Activated T-helper 2 cell treated with anti-CD3 and anti-CD28 coated beads, Interferon-gamma antibody, Interleukin-2, Interleukin-4, amounts not matched to agents 10 μg/mL and 5 μg/mL and 100 μg/mL, durations not matched to agents 14 hours and 24 hours and 36 hours (primary cell): ENCODE measurements around the gene SLCO4C1. TPM values are rescaled to one million over a fixed set of nuclear protein-coding genes. Genes with fewer than 3 reads are reported as not detected.
A peak's percentile ranks its signal among the peaks of the same experiment; 100 is the strongest.

Experiments
- DNase-seq: peaks from one replicate; pipeline ENCODE4 v3.0.0; 2021; ENCODE audit warnings: low spot score
- H3K27ac Mint-ChIP-seq: one replicate; pipeline ENCODE4 v1.8.0; 2021; ENCODE audit warnings: mixed read lengths
- H3K27me3 Mint-ChIP-seq: one replicate; pipeline ENCODE4 v1.8.0; 2021; ENCODE audit warnings: low read depth, mixed read lengths
- H3K36me3 Mint-ChIP-seq: one replicate; pipeline ENCODE4 v1.8.0; 2021; ENCODE audit warnings: low read depth, mixed read lengths
- H3K4me1 Mint-ChIP-seq: one replicate; pipeline ENCODE4 v1.8.0; 2021; ENCODE audit warnings: low read depth, mixed read lengths
- H3K4me3 Mint-ChIP-seq: one replicate; pipeline ENCODE4 v1.8.0; 2021; ENCODE audit warnings: low read depth, mild to moderate bottlenecking, moderate library complexity, mixed read lengths
- H3K9me3 Mint-ChIP-seq: one replicate; pipeline ENCODE4 v1.8.0; 2021; ENCODE audit warnings: mixed read lengths
- intact Hi-C: fragments of 100-400 bp; cut with micrococcal nuclease; formaldehyde crosslinking; loops from one replicate; pipeline ENCODE4 v1.15.1; 2023
- total RNA-seq: library from RNA; stranded (reverse); gene quantifications from 2 replicates; pipeline ENCODE4 v1.2.3, GENCODE V29; 2022

The SLCO4C1 gene
- total RNA-seq, 1 donor from 2014 or later, result 0.50 TPM

DNA sequence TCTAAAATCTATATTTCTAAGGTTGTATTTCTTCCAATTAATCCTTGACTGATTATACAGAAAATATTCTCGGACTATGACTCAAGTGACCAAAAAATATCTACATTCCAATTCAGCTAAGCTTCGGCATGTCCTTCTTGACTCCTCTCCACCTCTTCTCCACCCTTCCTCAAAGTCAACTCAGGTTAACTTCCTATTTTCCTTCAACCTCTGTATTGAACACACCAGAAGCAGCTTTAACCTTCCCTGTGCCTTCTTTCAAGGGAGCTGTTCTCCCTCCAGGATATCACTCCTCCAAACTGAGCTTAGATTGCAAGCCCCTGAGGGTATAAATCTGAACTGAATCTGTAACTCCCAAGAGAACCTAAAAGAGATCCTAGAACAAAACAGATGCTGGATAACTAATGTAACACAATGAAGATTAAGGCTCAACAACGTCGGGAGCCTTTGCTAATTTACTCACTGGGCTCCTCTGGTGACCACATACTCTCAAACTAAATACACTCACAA, 1.1 kb downstream of the SLCO4C1 start:
- Mint-ChIP-seq H3K27ac (no peak overlapping the region), H3K4me1 (peaks cover 29% of the 10 kb centered on the region), H3K36me3 (no peaks in the 10 kb centered on the region), H3K9me3 (no peaks in the 10 kb centered on the region), H3K27me3 (peaks cover 10% of the 10 kb centered on the region), H3K4me3 (peak overlapping the region; percentile 81)
- no peak for DNase-seq
- intact Hi-C loops, result loop anchor here (5.0 kb wide), 1 partner anchor 63 kb away; no protein-coding TSS in a partner anchor

DNA sequence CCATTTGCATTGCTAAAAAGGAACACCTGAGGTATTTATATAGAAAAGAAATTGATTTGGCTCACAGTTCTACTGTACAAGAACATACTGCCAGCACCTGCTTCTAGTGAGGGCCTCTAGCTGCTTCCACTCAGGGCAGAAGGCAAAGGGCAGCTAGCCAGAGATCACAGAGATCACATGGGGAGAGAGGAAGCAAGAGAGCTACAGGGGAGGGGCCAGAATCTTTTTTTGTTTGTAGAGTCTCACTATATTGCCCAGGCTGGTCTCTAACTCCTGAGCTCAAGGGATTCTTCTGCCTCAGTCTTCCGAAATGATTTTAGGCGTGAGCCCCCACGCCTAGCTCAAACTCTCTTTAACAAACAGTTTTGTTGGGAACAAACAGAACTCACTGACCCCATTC, 6.1 kb downstream of the SLCO4C1 start:
- no peaks in the 10 kb centered on the region for H3K9me3 Mint-ChIP-seq
- H3K4me1 Mint-ChIP-seq, result peaks cover 12% of the 10 kb centered on the region
- intact Hi-C loops, result no loop called here
- no peak overlapping the region for H3K27ac Mint-ChIP-seq
- no peak overlapping the region for H3K4me3 Mint-ChIP-seq
- H3K36me3 Mint-ChIP-seq, result no peaks in the 10 kb centered on the region
- no peak for DNase-seq
- peaks cover 8% of the 10 kb centered on the region for H3K27me3 Mint-ChIP-seq

DNA sequence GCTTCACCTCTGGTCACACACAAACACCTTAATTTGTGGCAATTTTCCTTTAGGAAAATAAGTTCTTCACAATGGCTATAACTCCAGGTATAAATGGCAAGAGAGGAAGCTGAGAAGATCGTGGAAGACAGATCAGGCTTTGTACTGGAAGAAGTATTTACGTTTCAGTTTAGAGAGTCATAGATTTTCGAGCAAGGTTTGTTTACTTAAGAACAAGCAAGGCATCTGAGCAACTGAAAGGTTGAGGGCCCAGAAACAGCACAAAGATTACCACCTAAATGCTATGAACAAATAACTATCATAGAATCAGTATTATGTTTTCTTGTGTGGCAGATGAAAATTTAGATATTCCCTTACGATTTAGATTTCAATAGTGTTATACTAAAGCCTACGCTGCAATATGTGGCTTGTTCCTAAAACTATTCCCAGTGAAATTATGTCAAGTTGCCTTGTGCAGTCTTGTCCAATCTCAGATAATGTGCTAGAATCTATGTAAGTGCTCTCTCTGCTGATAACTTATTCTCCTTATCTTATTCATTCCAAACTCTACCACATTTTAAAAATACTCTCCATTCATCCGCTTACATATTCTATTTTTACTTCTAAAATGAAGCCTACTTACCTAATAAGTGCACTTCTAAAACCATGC, 6.7 kb downstream of the SLCO4C1 start:
- Mint-ChIP-seq H3K4me3 (no peak overlapping the region), H3K27me3 (peaks cover 5% of the 10 kb centered on the region), H3K27ac (no peak overlapping the region), H3K9me3 (no peaks in the 10 kb centered on the region), H3K4me1 (peaks cover 10% of the 10 kb centered on the region), H3K36me3 (no peaks in the 10 kb centered on the region)
- DNase-seq, result no peak
- intact Hi-C loops, result no loop called here

DNA sequence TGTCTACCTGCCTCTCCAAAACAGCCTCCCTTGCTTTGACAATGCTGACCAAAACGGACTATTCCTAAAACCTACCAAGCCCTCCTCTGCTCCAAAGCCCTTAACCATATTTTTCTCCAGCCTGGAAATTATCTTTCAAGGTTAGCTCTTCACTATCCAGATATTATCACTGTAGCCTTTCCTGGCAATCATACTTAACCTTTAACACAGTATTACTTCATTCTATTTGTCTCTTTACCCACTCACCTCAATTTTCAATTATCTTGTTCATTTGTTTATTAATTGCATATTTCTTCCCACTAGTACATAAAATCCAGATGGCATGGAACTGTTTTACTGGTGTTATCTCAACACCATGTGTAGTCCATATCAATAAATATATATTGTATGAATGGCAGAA, 7.5 kb downstream of the SLCO4C1 start:
- intact Hi-C loops, result no loop called here
- DNase-seq, result no peak
- no peak overlapping the region for H3K4me3 Mint-ChIP-seq
- H3K27ac Mint-ChIP-seq, result no peak overlapping the region
- peaks cover 18% of the 10 kb centered on the region for H3K4me1 Mint-ChIP-seq
- no peaks in the 10 kb centered on the region for H3K9me3 Mint-ChIP-seq
- no peaks in the 10 kb centered on the region for H3K36me3 Mint-ChIP-seq
- H3K27me3 Mint-ChIP-seq, result peaks cover 5% of the 10 kb centered on the region

DNA sequence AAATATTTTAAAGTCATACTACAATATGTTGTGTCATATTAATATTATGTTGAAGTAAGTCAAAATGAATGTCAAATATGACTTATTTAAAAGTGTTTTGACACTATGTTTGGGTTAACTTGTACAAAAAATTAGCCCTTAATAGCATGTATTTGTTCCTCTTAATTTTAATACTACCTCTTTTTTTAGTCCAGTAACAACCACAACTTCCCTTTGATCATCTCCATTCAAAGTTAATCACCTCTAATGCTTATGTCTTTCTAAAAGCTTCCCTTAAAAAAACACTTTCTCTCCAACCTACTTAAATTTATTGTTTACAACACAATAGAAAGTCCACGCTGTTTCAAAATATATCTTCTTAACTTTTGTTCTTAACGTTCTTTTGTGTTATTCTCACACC, 9.6 kb downstream of the SLCO4C1 start:
- intact Hi-C loops, result no loop called here
- H3K27ac Mint-ChIP-seq, result no peak overlapping the region

DNA sequence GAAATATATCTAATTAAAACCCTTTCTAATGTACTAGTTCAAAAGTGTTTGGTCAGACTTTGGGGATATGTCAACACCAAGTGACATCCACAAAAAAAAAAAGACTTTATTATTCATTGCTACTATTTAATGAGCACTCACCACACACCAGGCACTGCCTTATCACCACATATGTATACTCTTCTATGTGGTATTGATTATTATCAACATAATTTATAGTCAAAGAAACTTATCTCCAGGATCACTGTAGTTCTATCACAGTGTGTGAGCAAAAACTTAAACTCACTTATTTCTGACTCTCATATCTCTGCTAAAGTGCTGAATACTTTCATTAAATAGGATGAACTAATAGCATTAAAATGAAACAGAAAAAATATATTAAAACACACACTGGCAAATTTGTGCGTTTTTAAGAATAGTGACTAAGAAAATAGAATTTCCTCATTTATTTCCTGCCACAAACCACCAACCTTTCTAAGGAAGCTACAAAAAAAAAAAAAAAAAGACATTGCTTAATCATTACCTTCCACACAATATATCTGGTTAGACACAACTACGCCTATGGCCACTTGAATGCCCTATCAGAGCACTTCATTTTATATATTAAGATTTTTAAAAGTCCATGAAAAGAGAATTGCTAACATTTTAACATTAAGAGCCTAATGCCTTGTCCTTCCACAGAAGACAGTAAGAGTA, 12.8 kb downstream of the SLCO4C1 start:
- Mint-ChIP-seq H3K36me3 (no peaks in the 10 kb centered on the region), H3K27ac (no peak overlapping the region), H3K27me3 (peaks cover 8% of the 10 kb centered on the region), H3K9me3 (no peaks in the 10 kb centered on the region), H3K4me1 (peaks cover 20% of the 10 kb centered on the region), H3K4me3 (no peak overlapping the region)
- DNase-seq, result no peak
- intact Hi-C loops, result no loop called here

More for the DNA sequence above, 9.6 kb downstream of the SLCO4C1 start:
- no peak overlapping the region for H3K4me3 Mint-ChIP-seq
- H3K9me3 Mint-ChIP-seq, result no peaks in the 10 kb centered on the region
- no peak for DNase-seq
- H3K36me3 Mint-ChIP-seq, result no peaks in the 10 kb centered on the region
- peaks cover 24% of the 10 kb centered on the region for H3K4me1 Mint-ChIP-seq
- peaks cover 3% of the 10 kb centered on the region for H3K27me3 Mint-ChIP-seq

DNA sequence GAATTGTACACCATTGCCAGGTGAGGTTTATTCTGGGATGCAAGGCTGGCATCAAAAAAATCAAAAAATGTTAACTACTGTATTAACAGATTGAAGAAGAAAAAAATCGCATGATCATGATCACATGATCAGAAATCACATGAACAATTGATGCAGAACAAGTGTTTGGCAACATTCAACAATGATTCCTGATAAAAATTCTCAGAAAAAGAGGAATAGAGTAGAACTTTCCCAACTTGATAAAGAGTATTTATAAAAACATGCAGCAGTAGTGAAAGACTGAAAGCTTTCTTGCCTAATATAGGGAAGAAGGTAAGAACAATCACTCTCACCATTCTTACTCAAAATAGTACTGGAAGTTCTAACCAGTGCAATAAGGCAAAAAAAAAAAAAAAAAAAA, 16.4 kb downstream of the SLCO4C1 start:
- peaks cover 22% of the 10 kb centered on the region for H3K4me1 Mint-ChIP-seq
- H3K27me3 Mint-ChIP-seq, result peaks cover 14% of the 10 kb centered on the region
- H3K27ac Mint-ChIP-seq, result no peak overlapping the region
- no peak for DNase-seq
- H3K9me3 Mint-ChIP-seq, result no peaks in the 10 kb centered on the region
- intact Hi-C loops, result no loop called here
- H3K4me3 Mint-ChIP-seq, result no peak overlapping the region
- no peaks in the 10 kb centered on the region for H3K36me3 Mint-ChIP-seq

DNA sequence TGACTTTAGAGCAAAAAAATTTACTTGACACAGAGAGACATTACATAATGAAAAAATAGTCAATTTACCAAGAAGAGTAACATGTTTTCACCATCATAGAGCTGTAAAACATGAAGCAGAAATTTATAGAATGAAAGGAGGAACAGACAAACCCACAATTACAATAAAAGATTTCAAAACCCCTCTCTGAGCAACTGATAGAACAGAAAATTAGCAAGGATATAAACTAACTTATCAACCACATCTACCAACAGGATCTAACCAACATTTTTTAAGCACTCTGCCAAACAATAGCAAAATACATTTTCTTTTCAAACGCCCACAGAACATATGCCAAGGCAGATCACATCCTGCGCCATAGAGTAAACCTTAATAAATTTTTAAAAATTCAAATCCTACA, 17.9 kb downstream of the SLCO4C1 start:
- no peak overlapping the region for H3K27ac Mint-ChIP-seq
- peaks cover 10% of the 10 kb centered on the region for H3K4me1 Mint-ChIP-seq
- DNase-seq, result no peak
- H3K4me3 Mint-ChIP-seq, result no peak overlapping the region
- H3K9me3 Mint-ChIP-seq, result no peaks in the 10 kb centered on the region
- intact Hi-C loops, result no loop called here
- H3K36me3 Mint-ChIP-seq, result no peaks in the 10 kb centered on the region
- H3K27me3 Mint-ChIP-seq, result peaks cover 16% of the 10 kb centered on the region

DNA sequence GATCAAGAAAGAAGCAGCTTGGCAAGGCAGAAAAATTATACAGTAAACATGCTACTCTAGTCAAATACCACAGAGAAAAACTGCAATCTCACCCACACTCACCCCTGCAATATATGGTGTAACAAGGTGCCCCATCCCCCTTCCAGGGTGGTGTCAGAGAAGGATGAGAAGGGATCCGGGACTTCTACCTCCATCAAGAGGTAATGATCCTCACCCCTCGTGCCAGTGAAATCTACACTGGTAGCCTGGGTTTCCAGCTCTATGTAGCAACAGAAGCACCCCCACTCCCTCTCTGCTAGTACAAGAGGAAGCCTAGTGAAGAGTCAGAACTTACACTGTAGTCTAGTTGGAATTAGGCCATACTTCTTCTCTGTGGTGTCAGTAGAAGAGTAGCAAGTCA, 18.9 kb downstream of the SLCO4C1 start:
- Mint-ChIP-seq H3K4me1 (peaks cover 7% of the 10 kb centered on the region), H3K27me3 (peaks cover 20% of the 10 kb centered on the region), H3K9me3 (no peaks in the 10 kb centered on the region), H3K27ac (no peak overlapping the region), H3K36me3 (no peaks in the 10 kb centered on the region), H3K4me3 (no peak overlapping the region)
- intact Hi-C loops, result no loop called here
- no peak for DNase-seq

DNA sequence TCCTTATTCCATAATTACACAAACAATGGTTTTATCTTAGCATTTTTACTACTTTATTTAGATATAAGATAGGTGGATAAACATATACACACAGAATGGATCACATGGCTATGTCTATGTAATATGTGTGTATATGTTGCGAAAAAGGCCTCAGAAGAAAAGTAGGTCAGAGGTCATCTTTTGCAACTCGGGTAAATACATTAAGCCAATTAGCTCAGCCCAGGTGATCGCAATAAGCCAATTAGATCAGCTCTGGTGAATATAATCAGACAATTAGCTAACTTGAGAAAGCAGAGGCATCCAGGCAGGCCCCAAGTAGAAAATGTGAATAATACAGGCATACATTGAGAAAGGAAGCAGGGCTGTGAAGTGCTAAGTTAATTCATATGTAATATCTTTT, 24.3 kb downstream of the SLCO4C1 start:
- H3K9me3 Mint-ChIP-seq, result peaks cover 23% of the 10 kb centered on the region
- no peaks in the 10 kb centered on the region for H3K36me3 Mint-ChIP-seq
- no peak overlapping the region for H3K4me3 Mint-ChIP-seq
- H3K27me3 Mint-ChIP-seq, result peaks cover 6% of the 10 kb centered on the region
- no peak for DNase-seq
- intact Hi-C loops, result no loop called here
- H3K27ac Mint-ChIP-seq, result no peak overlapping the region
- H3K4me1 Mint-ChIP-seq, result no peaks in the 10 kb centered on the region

DNA sequence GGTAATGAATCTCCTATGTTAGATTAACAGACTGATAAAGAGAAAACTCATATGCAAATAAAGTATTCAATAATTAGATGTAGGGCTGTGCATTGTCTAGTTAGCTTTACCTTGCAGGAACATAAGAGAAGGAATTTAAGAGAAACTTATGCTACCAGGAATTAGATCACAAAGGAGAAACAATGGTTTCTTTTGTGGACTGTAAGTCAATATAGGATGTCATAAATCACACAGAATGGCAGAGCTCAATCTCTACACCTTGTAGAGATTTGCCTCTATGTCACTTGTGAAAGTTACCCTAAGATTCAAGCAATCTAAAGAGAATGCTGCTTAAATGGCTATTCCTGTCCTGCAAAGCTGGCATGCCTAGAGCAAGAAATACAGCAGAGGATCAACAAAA, 26.0 kb downstream of the SLCO4C1 start:
- Mint-ChIP-seq H3K27me3 (peaks cover 6% of the 10 kb centered on the region), H3K27ac (no peak overlapping the region), H3K36me3 (no peaks in the 10 kb centered on the region), H3K4me3 (no peak overlapping the region), H3K9me3 (peaks cover 23% of the 10 kb centered on the region), H3K4me1 (no peaks in the 10 kb centered on the region)
- no peak for DNase-seq
- intact Hi-C loops, result no loop called here

DNA sequence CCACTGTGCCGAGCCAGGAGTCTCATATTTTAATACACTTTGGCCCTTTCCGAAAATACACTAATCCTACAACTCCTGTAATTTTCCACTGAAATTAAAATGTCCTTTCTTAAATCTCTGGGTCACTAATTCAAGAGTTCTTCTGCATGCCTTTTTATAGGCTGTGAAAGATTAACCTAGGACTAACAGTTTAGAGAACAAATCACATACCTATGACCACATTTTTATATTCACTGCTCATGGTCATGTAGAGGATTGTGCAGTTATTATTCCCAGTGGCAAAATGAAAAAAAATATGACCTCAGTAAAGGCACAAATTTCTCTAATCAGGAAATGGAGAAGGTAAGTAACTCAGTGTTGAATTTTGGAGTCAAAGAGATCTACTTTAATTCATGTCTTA, 33.4 kb downstream of the SLCO4C1 start:
- no peak overlapping the region for H3K4me3 Mint-ChIP-seq
- peaks cover 4% of the 10 kb centered on the region for H3K9me3 Mint-ChIP-seq
- no peaks in the 10 kb centered on the region for H3K36me3 Mint-ChIP-seq
- H3K4me1 Mint-ChIP-seq, result no peaks in the 10 kb centered on the region
- no peak overlapping the region for H3K27ac Mint-ChIP-seq
- H3K27me3 Mint-ChIP-seq, result no peaks in the 10 kb centered on the region
- intact Hi-C loops, result no loop called here
- DNase-seq, result no peak

DNA sequence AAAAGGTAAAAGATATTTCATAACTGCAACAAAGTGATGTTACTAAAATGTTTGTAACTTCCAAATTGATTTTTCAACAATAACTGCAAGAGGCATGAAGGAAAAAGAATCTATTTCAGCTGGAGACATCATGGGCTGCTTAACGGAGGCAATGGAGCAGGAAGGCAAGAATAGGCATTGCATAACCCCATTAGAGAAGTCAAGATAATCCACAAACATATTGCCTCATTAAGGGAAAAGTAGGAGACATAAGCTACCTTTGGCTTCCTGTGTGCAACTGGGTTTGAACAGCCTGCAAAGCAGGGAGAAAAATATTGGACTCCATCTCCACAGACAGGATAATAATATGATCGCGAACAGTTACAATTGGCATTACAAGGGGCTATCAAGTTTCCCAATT, 46.7 kb downstream of the SLCO4C1 start:
- no peak for DNase-seq
- Mint-ChIP-seq H3K27me3 (no peaks in the 10 kb centered on the region), H3K9me3 (no peaks in the 10 kb centered on the region), H3K27ac (no peak overlapping the region), H3K36me3 (no peaks in the 10 kb centered on the region), H3K4me1 (no peaks in the 10 kb centered on the region), H3K4me3 (no peak overlapping the region)
- intact Hi-C loops, result no loop called here
